Astrocyte (in vitro differentiated cells and primary cell): Measurements from ENCODE around the gene ISLR2. TPM values are rescaled to one million over a fixed set of nuclear protein-coding genes. Genes with fewer than 3 reads are reported as not detected.

Experiments used
- DNase-seq: peaks from one replicate; pipeline ENCODE4 v3.0.0-alpha.2; 2010; ENCODE audit warnings: low read depth
- FAIRE-seq: peaks from 2 replicates; lab custom pipeline; 2011; peaks lifted over from hg19 to GRCh38; lab: Jason Lieb, UNC
- H2AFZ ChIP-seq: 2 replicates; pipeline ENCODE4 v1.6.0; 2012; ENCODE audit warnings: low read depth, low read length, inconsistent platforms
- H3K27ac ChIP-seq: 2 replicates; pipeline ENCODE4 v1.5.1; 2011; ENCODE audit warnings: low read depth, low read length, inconsistent platforms
- H3K27me3 ChIP-seq: 2 replicates; pipeline ENCODE4 v1.6.0; 2011; ENCODE audit warnings: low read length, inconsistent platforms; ENCODE audit not compliant: insufficient read depth
- H3K36me3 ChIP-seq: 2 replicates; pipeline ENCODE4 v1.5.1; 2011; ENCODE audit warnings: low read length, inconsistent platforms; ENCODE audit not compliant: insufficient read depth
- H3K4me1 ChIP-seq: 2 replicates; pipeline ENCODE4 v1.5.1; 2011; ENCODE audit warnings: low read length, inconsistent platforms; ENCODE audit not compliant: insufficient read depth
- H3K4me2 ChIP-seq: 2 replicates; pipeline ENCODE4 v1.6.0; 2012; ENCODE audit warnings: low read length, inconsistent platforms
- H3K4me3 ChIP-seq: 2 replicates; pipeline ENCODE4 v1.5.1; 2011; ENCODE audit warnings: low read depth, mild to moderate bottlenecking, low read length, inconsistent platforms; ENCODE audit not compliant: insufficient read depth
- H3K79me2 ChIP-seq: 2 replicates; pipeline ENCODE4 v1.6.0; 2012; ENCODE audit warnings: mild to moderate bottlenecking, low read length, inconsistent platforms; ENCODE audit not compliant: insufficient read depth
- H3K9ac ChIP-seq: 2 replicates; pipeline ENCODE4 v1.6.0; 2012; ENCODE audit warnings: mild to moderate bottlenecking, low read length, inconsistent platforms
- H3K9me3 ChIP-seq: 2 replicates; pipeline ENCODE4 v1.5.1; 2012; ENCODE audit warnings: low read depth, mild to moderate bottlenecking, low read length, inconsistent platforms; ENCODE audit not compliant: insufficient read depth
- H4K20me1 ChIP-seq: 2 replicates; pipeline ENCODE4 v1.6.0; 2012; ENCODE audit warnings: low read length, inconsistent platforms; ENCODE audit not compliant: insufficient read depth
- H3K27ac Mint-ChIP-seq: one replicate; pipeline ENCODE4 v1.8.0; 2021; ENCODE audit warnings: mild to moderate bottlenecking, mixed read lengths; ENCODE audit not compliant: unreplicated experiment
- H3K27me3 Mint-ChIP-seq: one replicate; pipeline ENCODE4 v1.8.0; 2021; ENCODE audit warnings: low read depth, mixed read lengths; ENCODE audit not compliant: unreplicated experiment
- H3K36me3 Mint-ChIP-seq: one replicate; pipeline ENCODE4 v1.8.0; 2021; ENCODE audit warnings: low read depth, mixed read lengths; ENCODE audit not compliant: unreplicated experiment
- H3K4me1 Mint-ChIP-seq: one replicate; pipeline ENCODE4 v1.8.0; 2021; ENCODE audit warnings: low read depth, mixed read lengths; ENCODE audit not compliant: unreplicated experiment
- H3K4me3 Mint-ChIP-seq: one replicate; pipeline ENCODE4 v1.8.0; 2021; ENCODE audit warnings: mild to moderate bottlenecking, moderate library complexity, mixed read lengths; ENCODE audit not compliant: unreplicated experiment
- H3K9me3 Mint-ChIP-seq: one replicate; pipeline ENCODE4 v1.8.0; 2021; ENCODE audit warnings: mild to moderate bottlenecking, mixed read lengths; ENCODE audit not compliant: unreplicated experiment
- EZH2 ChIP-seq: IDR thresholded peaks from 2 replicates; pipeline ENCODE4 v1.6.1; 2012; ENCODE audit warnings: mild to moderate bottlenecking, low read length, inconsistent platforms; ENCODE audit not compliant: insufficient read depth
- total RNA-seq: library from RNA; stranded (reverse); gene quantifications from 2 replicates; pipeline ENCODE4 v1.2.1, GENCODE V29; 2021
- TF ChIP-seq, protein P1 (sequence below): IDR thresholded peaks from 2 replicates; pipeline ENCODE4 v1.5.1; 2011; ENCODE audit warnings: low read depth, mild to moderate bottlenecking, inconsistent platforms, low read length, moderate library complexity; ENCODE audit not compliant: insufficient read depth

ISLR2 gene
- total RNA-seq, 1 donor from 2014 or later, result 0.14 TPM

DNA sequence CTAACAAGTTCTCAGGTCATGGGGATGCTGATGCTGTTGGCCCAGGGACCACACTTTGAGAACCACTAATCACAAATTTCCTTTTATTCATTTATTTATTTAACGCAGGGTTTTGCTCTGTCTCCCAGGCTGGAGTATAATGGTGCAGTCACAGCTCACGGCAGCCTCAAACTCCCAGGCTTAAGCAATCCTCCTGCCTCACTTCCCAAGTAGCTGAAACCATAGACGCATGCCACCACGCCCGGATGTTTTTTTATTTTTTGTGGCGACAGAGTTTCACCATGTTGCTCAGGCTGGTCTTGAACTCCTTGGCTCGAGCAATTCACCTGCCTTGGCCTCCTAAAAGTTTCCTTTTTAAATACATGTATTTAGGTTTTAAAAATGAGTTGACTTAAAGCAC is 20.7 kb upstream of the ISLR2 start:
- H3K79me2 ChIP-seq, result no peaks in the 10 kb centered on the region
- H3K27me3 ChIP-seq, result no peaks in the 10 kb centered on the region
- no peaks in the 10 kb centered on the region for H3K36me3 Mint-ChIP-seq
- DNase-seq (no peak), FAIRE-seq (no peak)
- TF ChIP-seq, protein P1, sequence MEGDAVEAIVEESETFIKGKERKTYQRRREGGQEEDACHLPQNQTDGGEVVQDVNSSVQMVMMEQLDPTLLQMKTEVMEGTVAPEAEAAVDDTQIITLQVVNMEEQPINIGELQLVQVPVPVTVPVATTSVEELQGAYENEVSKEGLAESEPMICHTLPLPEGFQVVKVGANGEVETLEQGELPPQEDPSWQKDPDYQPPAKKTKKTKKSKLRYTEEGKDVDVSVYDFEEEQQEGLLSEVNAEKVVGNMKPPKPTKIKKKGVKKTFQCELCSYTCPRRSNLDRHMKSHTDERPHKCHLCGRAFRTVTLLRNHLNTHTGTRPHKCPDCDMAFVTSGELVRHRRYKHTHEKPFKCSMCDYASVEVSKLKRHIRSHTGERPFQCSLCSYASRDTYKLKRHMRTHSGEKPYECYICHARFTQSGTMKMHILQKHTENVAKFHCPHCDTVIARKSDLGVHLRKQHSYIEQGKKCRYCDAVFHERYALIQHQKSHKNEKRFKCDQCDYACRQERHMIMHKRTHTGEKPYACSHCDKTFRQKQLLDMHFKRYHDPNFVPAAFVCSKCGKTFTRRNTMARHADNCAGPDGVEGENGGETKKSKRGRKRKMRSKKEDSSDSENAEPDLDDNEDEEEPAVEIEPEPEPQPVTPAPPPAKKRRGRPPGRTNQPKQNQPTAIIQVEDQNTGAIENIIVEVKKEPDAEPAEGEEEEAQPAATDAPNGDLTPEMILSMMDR, result no peak
- no peak for TF ChIP-seq EZH2
- no peaks in the 10 kb centered on the region for H3K4me1 Mint-ChIP-seq
- H3K9me3 ChIP-seq, result no peaks in the 10 kb centered on the region
- peaks cover 2% of the 10 kb centered on the region for H3K9me3 Mint-ChIP-seq
- H3K27me3 Mint-ChIP-seq, result peaks cover 18% of the 10 kb centered on the region
- no peaks in the 10 kb centered on the region for H4K20me1 ChIP-seq
- no peaks in the 10 kb centered on the region for H3K36me3 ChIP-seq
- no peak overlapping the region for H3K4me2 ChIP-seq
- H3K27ac ChIP-seq, result no peak overlapping the region
- no peak overlapping the region for H3K4me3 ChIP-seq
- no peaks in the 10 kb centered on the region for H3K4me1 ChIP-seq
- no peak overlapping the region for H3K4me3 Mint-ChIP-seq
- H3K9ac ChIP-seq, result no peak overlapping the region
- no peak overlapping the region for H2AFZ ChIP-seq
- no peak overlapping the region for H3K27ac Mint-ChIP-seq

DNA sequence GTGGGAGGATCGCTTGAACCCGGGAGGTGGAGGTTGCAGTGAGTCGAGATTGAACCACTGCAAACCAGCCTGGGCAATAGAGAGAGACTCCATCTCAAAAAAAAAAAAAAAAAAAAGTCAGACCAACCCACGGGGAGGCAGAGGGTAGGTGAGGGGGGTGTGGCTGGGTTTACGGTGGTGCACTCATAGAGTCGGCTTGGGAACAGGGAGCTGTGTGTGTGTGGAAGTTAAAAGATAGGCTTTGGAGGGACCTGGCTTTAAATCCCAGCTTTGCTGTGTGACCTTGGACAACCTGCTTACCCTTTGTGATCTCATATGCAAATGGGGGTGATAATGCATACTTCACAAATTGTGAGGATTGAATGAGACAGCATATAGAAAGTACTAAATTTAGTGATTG is 10.0 kb upstream of the ISLR2 start:
- Mint-ChIP-seq H3K4me3 (no peak overlapping the region), H3K27me3 (peaks cover 39% of the 10 kb centered on the region), H3K4me1 (peaks cover 2% of the 10 kb centered on the region), H3K9me3 (peaks cover 8% of the 10 kb centered on the region), H3K27ac (no peak overlapping the region), H3K36me3 (no peaks in the 10 kb centered on the region)
- TF ChIP-seq, protein P1, result no peak
- TF ChIP-seq EZH2, result no peak
- no peaks in the 10 kb centered on the region for H3K36me3 ChIP-seq
- H4K20me1 ChIP-seq, result no peaks in the 10 kb centered on the region
- H2AFZ ChIP-seq, result no peak overlapping the region
- no peak for FAIRE-seq
- H3K4me1 ChIP-seq, result no peaks in the 10 kb centered on the region
- H3K4me3 ChIP-seq, result no peak overlapping the region
- peaks cover 31% of the 10 kb centered on the region for H3K27me3 ChIP-seq
- DNase-seq, result no peak
- H3K9me3 ChIP-seq, result no peaks in the 10 kb centered on the region
- H3K4me2 ChIP-seq, result no peak overlapping the region
- no peaks in the 10 kb centered on the region for H3K79me2 ChIP-seq
- H3K9ac ChIP-seq, result no peak overlapping the region
- no peak overlapping the region for H3K27ac ChIP-seq

DNA sequence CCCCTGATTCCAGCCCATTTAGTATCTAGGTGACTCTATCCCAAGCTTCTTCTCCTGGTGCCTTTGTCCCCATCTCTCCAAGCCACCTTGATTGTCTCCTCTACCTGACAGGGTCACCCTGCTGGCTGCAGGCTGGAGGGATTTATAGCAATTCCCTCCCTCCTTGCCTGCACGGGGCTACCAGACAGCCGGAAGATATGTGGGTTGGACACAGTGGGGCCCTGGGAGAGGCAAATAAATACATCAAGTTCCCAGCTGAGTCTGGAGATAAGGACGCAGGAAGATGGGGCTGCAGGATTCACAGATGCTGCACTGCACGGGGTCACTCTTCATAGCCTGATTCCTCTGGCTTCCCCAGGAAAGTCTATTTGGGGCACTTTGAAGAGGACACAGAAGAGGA is 9.3 kb upstream of the ISLR2 start:
- Histone ChIP-seq H4K20me1 (no peaks in the 10 kb centered on the region), H3K4me2 (no peak overlapping the region), H3K27me3 (peaks cover 34% of the 10 kb centered on the region), H3K36me3 (no peaks in the 10 kb centered on the region), H3K4me3 (no peak overlapping the region), H3K4me1 (no peaks in the 10 kb centered on the region), H3K79me2 (no peaks in the 10 kb centered on the region), H3K27ac (no peak overlapping the region), H3K9ac (no peak overlapping the region), H2AFZ (no peak overlapping the region), H3K9me3 (no peaks in the 10 kb centered on the region)
- Mint-ChIP-seq H3K4me3 (no peak overlapping the region), H3K4me1 (peaks cover 2% of the 10 kb centered on the region), H3K9me3 (peaks cover 8% of the 10 kb centered on the region), H3K27ac (no peak overlapping the region), H3K36me3 (no peaks in the 10 kb centered on the region), H3K27me3 (peaks cover 41% of the 10 kb centered on the region)
- TF ChIP-seq, protein P1, result no peak
- TF ChIP-seq EZH2, result no peak
- no peak for DNase-seq
- FAIRE-seq, result no peak
